Naive thymus-derived CD4-positive, alpha-beta T cell (primary cell): Measurements from ENCODE around the gene RBM39. TPM values are rescaled to one million over a fixed set of nuclear protein-coding genes. Genes with fewer than 3 reads are reported as not detected.

Experiments
- ATAC-seq: fragments of 150-1000 bp; cut with Tn5 transposase; 2 replicates; pipeline ENCODE4 v1.10.0; 2021; ENCODE audit warnings: mild to moderate bottlenecking, moderate library complexity
- CTCF ChIA-PET: fragments of 350-600 bp; sonication (Branson Sonifier 250); formaldehyde crosslinking; loops from one replicate; lab custom pipeline; 2021; ENCODE audit warnings: antibody characterized with exemption; lab: Charles Lee
- POLR2A ChIA-PET: fragments of 350-600 bp; sonication (Branson Sonifier 250); formaldehyde crosslinking; loops from one replicate; lab custom pipeline; 2021; ENCODE audit warnings: antibody characterized with exemption, inconsistent platforms; lab: Charles Lee
- DNase-seq, 9 donors: peaks; one replicate each; pipeline versions ENCODE4 v3.0.0 to v3.0.0-alpha.2; 2020 to 2022; ENCODE audit warnings: mixed read lengths in 1 of 9
- H3K27ac ChIP-seq: one replicate; pipeline ENCODE4 v1.7.0; 2013; ENCODE audit warnings: mild to moderate bottlenecking, low read depth, low read length, moderate library complexity
- H3K27me3 ChIP-seq, 2 donors: one replicate each; pipeline ENCODE4 v1.7.0; 2013; ENCODE audit warnings: low read length in 2 of 2, mild to moderate bottlenecking in 2 of 2, moderate library complexity in 2 of 2; ENCODE audit not compliant: control insufficient read depth in 2 of 2, insufficient read depth in 2 of 2
- H3K36me3 ChIP-seq, 3 experiments: 1 replicate in 2 of 3; 2 replicates in 1 of 3; pipeline ENCODE4 v1.7.0; 2013; ENCODE audit warnings: low read length in 3 of 3, mild to moderate bottlenecking in 3 of 3, moderate library complexity in 1 of 3; ENCODE audit not compliant: insufficient read depth in 3 of 3, control insufficient read depth in 2 of 3
- H3K4me1 ChIP-seq, 2 donors: one replicate each; pipeline ENCODE4 v1.7.0; 2013; ENCODE audit warnings: low read length in 2 of 2, mild to moderate bottlenecking in 2 of 2, moderate library complexity in 1 of 2; ENCODE audit not compliant: control insufficient read depth in 2 of 2, insufficient read depth in 2 of 2
- H3K4me3 ChIP-seq: 2 replicates; pipeline ENCODE4 v1.7.0; 2013; ENCODE audit warnings: mild to moderate bottlenecking, low read length
- H3K9me3 ChIP-seq, 3 experiments: 1 replicate in 2 of 3; 2 replicates in 1 of 3; pipeline ENCODE4 v1.7.0; 2013; ENCODE audit warnings: low read length in 3 of 3; ENCODE audit not compliant: control insufficient read depth in 2 of 3
- H3K27ac Mint-ChIP-seq, 9 donors: one replicate each; pipeline ENCODE4 v1.8.0; 2020 to 2022; ENCODE audit warnings: mixed read lengths in 9 of 9, mild to moderate bottlenecking in 8 of 9, moderate library complexity in 5 of 9, inconsistent platforms in 2 of 9
- H3K27me3 Mint-ChIP-seq, 5 donors: one replicate each; pipeline ENCODE4 v1.8.0; 2021 to 2022; ENCODE audit warnings: mixed read lengths in 5 of 5, mild to moderate bottlenecking in 1 of 5
- H3K36me3 Mint-ChIP-seq, 5 donors: one replicate each; pipeline ENCODE4 v1.8.0; 2020 to 2022; ENCODE audit warnings: mixed read lengths in 5 of 5, mild to moderate bottlenecking in 3 of 5, inconsistent platforms in 1 of 5
- H3K4me1 Mint-ChIP-seq, 7 donors: one replicate each; pipeline ENCODE4 v1.8.0; 2020 to 2022; ENCODE audit warnings: mixed read lengths in 7 of 7, mild to moderate bottlenecking in 3 of 7, inconsistent platforms in 1 of 7
- H3K4me3 Mint-ChIP-seq, 10 donors: one replicate each; pipeline ENCODE4 v1.8.0; 2020 to 2022; ENCODE audit warnings: mild to moderate bottlenecking in 10 of 10, mixed read lengths in 10 of 10, moderate library complexity in 6 of 10, inconsistent platforms in 2 of 10
- H3K9me3 Mint-ChIP-seq, 11 donors: one replicate each; pipeline ENCODE4 v1.8.0; 2020 to 2022; ENCODE audit warnings: mixed read lengths in 11 of 11, mild to moderate bottlenecking in 4 of 11, inconsistent platforms in 1 of 11, moderate library complexity in 1 of 11
- intact Hi-C, 2 donors: fragments of 100-400 bp; cut with micrococcal nuclease; formaldehyde crosslinking; loops; one replicate each; pipeline ENCODE4 v1.15.1; 2023
- polyA plus RNA-seq, 2 donors: library from polyadenylated mRNA; unstranded; fragments of 300-500 nt; fragmentation: Illumina TruSeq; gene quantifications; one replicate each; pipeline ENCODE4 v1.2.3, GENCODE V29; 2021
- total RNA-seq, 6 experiments: library from RNA in 5 of 6; stranded (reverse) in 5 of 6; gene quantifications; 1 replicate in 5 of 6; 2 replicates in 1 of 6; pipeline ENCODE4 v1.2.3 and lab custom pipeline; 2021 to 2026

The RBM39 gene
- total and polyA plus RNA-seq, 7 experiments from 2014 or later: 100 to 1,041 (median 690) TPM

DNA sequence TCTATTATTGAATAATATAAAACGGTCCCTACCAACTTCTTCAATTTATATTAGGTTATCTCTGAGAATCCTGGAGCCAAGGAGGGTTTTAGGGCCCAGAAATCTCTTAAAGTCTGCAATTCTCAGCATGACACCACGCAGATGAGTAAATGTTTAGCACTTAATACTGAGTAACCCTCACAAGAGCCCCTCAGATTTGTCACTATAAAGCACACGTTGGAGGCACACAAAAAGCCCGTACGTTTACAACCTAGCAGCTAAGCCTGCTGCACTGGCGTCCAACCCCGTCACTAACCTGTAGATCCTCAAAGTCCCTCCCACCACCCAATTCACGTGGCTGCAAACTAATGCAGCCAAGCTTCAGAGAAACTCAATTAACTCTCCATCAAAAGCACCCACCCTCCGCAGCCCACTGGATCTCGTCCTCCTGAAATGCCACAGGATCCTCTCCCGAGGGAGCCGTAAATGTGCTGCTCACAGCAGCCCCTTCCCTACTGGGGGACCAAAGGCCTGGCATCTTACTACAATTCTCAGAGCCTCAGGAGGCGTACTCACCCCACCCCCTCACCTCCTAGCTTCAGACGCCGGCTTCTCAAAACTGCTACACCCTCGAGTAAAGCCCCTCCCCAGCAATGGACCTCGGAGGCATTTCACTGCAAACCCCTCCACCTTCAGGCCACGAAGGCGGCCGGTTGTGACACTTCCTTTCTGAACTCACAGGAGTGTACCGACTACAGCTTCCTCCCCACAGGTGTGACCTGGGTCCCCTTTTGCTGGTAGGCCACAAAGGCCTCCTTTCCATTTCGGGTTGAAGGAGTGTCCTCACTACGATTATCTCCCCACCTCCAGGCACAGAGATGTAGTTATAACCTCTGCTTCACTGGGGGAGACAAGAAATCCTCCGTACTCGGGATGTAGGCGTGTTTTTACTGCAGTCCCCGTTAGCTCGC is 78.3 kb downstream of the RBM39 start:
- Histone ChIP-seq H3K9me3 (no peaks in the 10 kb centered on the region), H3K36me3 (peaks cover 0 to 11% (median 0%) of the 10 kb centered on the region in 3 experiments), H3K27ac (peak overlapping the region; percentile 100), H3K27me3 (no peaks in the 10 kb centered on the region), H3K4me1 (peaks cover 42 to 46% of the 10 kb centered on the region in 2 donors), H3K4me3 (peak overlapping the region; percentile 88)
- H3K4me1 Mint-ChIP-seq: peaks cover 36 to 58% (median 56%) of the 10 kb centered on the region in 7 donors
- POLR2A ChIA-PET: interaction anchor here (0.8 to 3.5 kb wide), 32 partner anchors 8 to 1148 kb away, joined by 3 to 72 read pairs (median 5); partner anchors contain the start of genes CEP250, DYNLRB1, ERGIC3 and PHF20
- no peaks in the 10 kb centered on the region for H3K27me3 Mint-ChIP-seq
- peak overlapping the region; percentile 89 to 98 (median 96) for H3K4me3 Mint-ChIP-seq
- H3K27ac Mint-ChIP-seq: peak overlapping the region; percentile 98 to 100 (median 99)
- CTCF ChIA-PET: interaction anchor here (0.7 to 1.5 kb wide), 4 partner anchors 11 to 222 kb away, joined by 3 to 5 read pairs (median 3); no protein-coding TSS in a partner anchor
- intact Hi-C loops: loop anchor here (1.0 to 5.0 kb wide), 13 partner anchors 15 to 386 kb away; partner anchors contain the start of genes CEP250 (in 2 of the 2), ERGIC3 (in 2 of the 2), NFS1 (in 2 of the 2) and RBM39 (in 2 of the 2)
- no peaks in the 10 kb centered on the region for H3K9me3 Mint-ChIP-seq
- ATAC-seq (peak; percentile 61), DNase-seq (peak; percentile 44 to 79 (median 70))
- peaks cover 1 to 22% (median 10%) of the 10 kb centered on the region in 5 donors for H3K36me3 Mint-ChIP-seq

DNA sequence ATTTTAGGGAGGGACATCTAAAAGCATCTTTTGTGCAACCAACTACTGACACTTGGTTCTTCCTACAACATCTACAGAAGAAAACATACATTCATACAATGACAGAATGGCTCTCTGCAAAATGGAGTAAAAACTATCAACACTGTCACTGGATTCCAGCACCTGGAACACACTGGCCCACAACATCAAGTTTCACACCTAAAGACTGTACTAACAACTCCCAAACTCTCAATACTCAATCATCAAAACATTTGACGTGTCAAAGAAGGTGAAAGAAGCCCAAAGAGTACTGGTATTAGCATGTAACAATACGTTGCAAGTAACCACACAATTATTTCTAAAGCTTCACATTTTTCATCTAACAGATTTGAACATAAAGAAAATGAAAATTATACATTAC is 79.5 kb downstream of the RBM39 start:
- peaks cover 42 to 70% (median 65%) of the 10 kb centered on the region in 7 donors for H3K4me1 Mint-ChIP-seq
- Histone ChIP-seq H3K9me3 (no peaks in the 10 kb centered on the region), H3K36me3 (peaks cover 0 to 6% (median 0%) of the 10 kb centered on the region in 3 experiments), H3K27ac (peak overlapping the region; percentile 100), H3K27me3 (no peaks in the 10 kb centered on the region), H3K4me3 (peak overlapping the region; percentile 88), H3K4me1 (peaks cover 53 to 54% of the 10 kb centered on the region in 2 donors)
- no peak for DNase-seq
- POLR2A ChIA-PET: interaction anchor here (0.7 to 3.5 kb wide), 6 partner anchors 13 to 80 kb away, joined by 3 to 72 read pairs (median 8); partner anchors contain the start of genes RBM39 and SPAG4
- H3K27me3 Mint-ChIP-seq: no peaks in the 10 kb centered on the region
- H3K27ac Mint-ChIP-seq: peak overlapping the region; percentile 85 to 100 (median 99)
- H3K36me3 Mint-ChIP-seq: peaks cover 0 to 18% (median 3%) of the 10 kb centered on the region in 5 donors
- CTCF ChIA-PET: interaction anchor here (0.6 kb wide), 1 partner anchor 56 kb away, joined by 3 read pairs; no protein-coding TSS in a partner anchor
- intact Hi-C loops: loop anchor here (2.0 to 5.0 kb wide), 5 partner anchors 14 to 385 kb away; partner anchors contain the start of genes CEP250 (in 1 of the 2), ERGIC3 (in 1 of the 2), MMP24OS (in 1 of the 2) and SCAND1 (in 1 of the 2)
- no peaks in the 10 kb centered on the region for H3K9me3 Mint-ChIP-seq
- peak overlapping the region; percentile 89 to 98 (median 96) for H3K4me3 Mint-ChIP-seq
- ATAC-seq: no peak

DNA sequence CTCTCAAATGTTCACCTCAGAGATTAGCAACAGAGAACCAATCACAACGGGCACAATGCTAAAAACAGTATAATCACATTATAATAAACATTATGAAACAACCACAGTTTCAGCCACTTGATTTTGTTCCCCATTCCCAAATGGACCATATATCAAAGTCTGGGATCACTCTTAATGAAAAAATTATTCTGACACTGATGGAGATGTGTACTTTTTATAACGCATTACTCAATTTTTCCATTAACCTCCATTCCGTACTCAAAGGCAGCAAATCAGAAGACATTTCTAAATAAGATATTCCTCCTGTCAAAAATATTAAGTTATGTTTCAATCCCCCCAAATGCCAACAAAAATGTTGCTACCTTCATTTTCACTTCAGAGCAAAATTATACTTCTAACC is 80.2 kb downstream of the RBM39 start:
- peak overlapping the region; percentile 89 to 98 (median 96) for H3K4me3 Mint-ChIP-seq
- peaks cover 0 to 22% (median 7%) of the 10 kb centered on the region in 5 donors for H3K36me3 Mint-ChIP-seq
- peaks cover 59 to 61% of the 10 kb centered on the region in 2 donors for H3K4me1 ChIP-seq
- no peaks in the 10 kb centered on the region for H3K9me3 Mint-ChIP-seq
- ATAC-seq (no peak), DNase-seq (no peak)
- intact Hi-C loops: loop anchor here (2.0 to 5.0 kb wide), 5 partner anchors 13 to 385 kb away; partner anchors contain the start of genes CEP250 (in 1 of the 2), ERGIC3 (in 1 of the 2), MMP24OS (in 1 of the 2) and SCAND1 (in 1 of the 2)
- ChIA-PET POLR2A (interaction anchor here (0.7 to 3.5 kb wide), 9 partner anchors 8 to 292 kb away, joined by 3 to 72 read pairs (median 4); partner anchors contain the start of genes RBM39, SCAND1 and SPAG4), CTCF (no interaction called here)
- H3K36me3 ChIP-seq: peaks cover 0 to 6% (median 0%) of the 10 kb centered on the region in 3 experiments
- H3K27ac ChIP-seq: peak overlapping the region; percentile 100
- H3K4me3 ChIP-seq: peak overlapping the region; percentile 88
- H3K27me3 ChIP-seq: no peaks in the 10 kb centered on the region
- H3K27ac Mint-ChIP-seq: peak overlapping the region; percentile 56 to 100 (median 98)
- H3K4me1 Mint-ChIP-seq: peaks cover 46 to 77% (median 72%) of the 10 kb centered on the region in 7 donors
- H3K27me3 Mint-ChIP-seq: no peaks in the 10 kb centered on the region
- no peaks in the 10 kb centered on the region for H3K9me3 ChIP-seq

DNA sequence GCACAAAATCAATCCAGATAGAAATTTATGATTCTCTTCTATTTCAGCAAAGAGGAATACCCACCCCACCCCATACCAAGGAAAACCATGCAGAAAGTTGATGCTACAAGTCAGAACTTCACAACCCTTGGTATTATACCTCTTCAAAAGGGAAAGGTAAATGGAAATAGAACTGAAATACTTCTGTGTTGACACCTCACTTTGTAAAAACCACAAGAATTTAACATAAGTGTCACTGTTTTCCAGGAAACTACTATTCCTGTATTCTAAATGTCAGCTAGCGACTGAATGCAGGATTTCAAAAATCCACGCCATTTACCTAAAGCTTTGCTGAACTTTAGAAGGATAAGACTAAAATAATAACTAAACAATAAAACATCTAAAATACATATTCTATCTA is 81.0 kb downstream of the RBM39 start:
- Histone ChIP-seq H3K36me3 (peaks cover 0 to 6% (median 0%) of the 10 kb centered on the region in 3 experiments), H3K4me1 (peaks cover 63 to 65% of the 10 kb centered on the region in 2 donors), H3K27me3 (no peaks in the 10 kb centered on the region), H3K27ac (peak overlapping the region; percentile 100), H3K9me3 (no peaks in the 10 kb centered on the region), H3K4me3 (peak overlapping the region; percentile 88)
- Mint-ChIP-seq H3K27ac (peak overlapping the region; percentile 56 to 100 (median 98)), H3K9me3 (no peaks in the 10 kb centered on the region), H3K4me1 (peaks cover 46 to 84% (median 77%) of the 10 kb centered on the region in 7 donors), H3K4me3 (peak overlapping the region; percentile 89 to 98 (median 96)), H3K27me3 (no peaks in the 10 kb centered on the region), H3K36me3 (peaks cover 0 to 22% (median 7%) of the 10 kb centered on the region in 5 donors)
- POLR2A ChIA-PET: interaction anchor here (1.1 to 1.7 kb wide), 6 partner anchors 9 to 293 kb away, joined by 3 to 6 read pairs (median 4); partner anchors contain the start of genes RBM39 and SCAND1
- intact Hi-C loops: loop anchor here (5.0 kb wide), 3 partner anchors 204 to 384 kb away; partner anchors contain the start of genes CEP250 (in 1 of the 2), MMP24OS (in 1 of the 2) and SCAND1 (in 1 of the 2)
- CTCF ChIA-PET: interaction anchor here (1.1 kb wide), 1 partner anchor 42 kb away, joined by 4 read pairs; no protein-coding TSS in a partner anchor
- DNase-seq (no peak), ATAC-seq (no peak)

DNA sequence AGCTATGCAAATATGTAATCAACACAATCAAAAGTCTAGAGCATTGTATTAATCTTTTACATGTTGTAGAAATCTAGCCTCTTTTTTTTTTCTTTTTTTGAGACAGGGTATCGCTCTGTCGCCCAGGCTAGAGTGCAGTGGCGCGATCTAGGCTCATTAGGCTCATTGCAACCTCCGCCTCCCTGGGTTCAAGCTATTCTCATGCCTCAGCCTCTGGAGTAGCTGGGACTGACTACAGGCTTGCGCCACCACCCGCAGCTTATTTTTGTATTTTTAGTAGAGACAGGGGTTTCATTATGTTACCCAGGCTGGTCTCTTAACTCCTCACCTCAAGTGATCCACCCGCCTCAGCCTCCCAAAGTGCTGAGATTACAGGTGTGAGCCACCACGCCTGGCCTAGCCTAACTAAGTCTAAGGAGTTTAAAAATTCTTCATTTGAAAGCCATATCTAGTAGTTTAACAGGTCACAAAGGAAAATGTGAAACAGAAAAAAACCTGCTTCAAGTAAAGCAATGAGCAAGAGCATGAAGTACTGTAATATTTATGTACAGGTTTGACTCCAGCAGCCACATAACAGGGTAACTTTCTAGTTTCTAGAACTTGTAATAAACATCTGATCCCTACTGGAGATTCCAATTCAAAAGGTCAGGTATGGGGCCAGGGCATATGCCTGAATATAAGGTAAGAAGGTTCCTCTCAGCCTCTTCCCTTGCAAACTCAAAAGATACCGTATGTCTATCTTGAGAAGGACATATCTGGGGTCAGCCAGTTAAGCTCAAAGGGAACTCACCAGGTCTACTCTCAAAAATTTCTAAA is 81.7 kb downstream of the RBM39 start:
- intact Hi-C loops: loop anchor here (5.0 kb wide), 3 partner anchors 203 to 383 kb away; partner anchors contain the start of genes CEP250 (in 1 of the 2), MMP24OS (in 1 of the 2) and SCAND1 (in 1 of the 2)
- ChIA-PET POLR2A (interaction anchor here (0.6 to 1.7 kb wide), 8 partner anchors 10 to 293 kb away, joined by 3 to 7 read pairs (median 4); partner anchors contain the start of gene SCAND1), CTCF (interaction anchor here (1.1 to 1.4 kb wide), 2 partner anchors 41 to 42 kb away, joined by 4 to 5 read pairs; no protein-coding TSS in a partner anchor)
- Mint-ChIP-seq H3K4me3 (peak overlapping the region; percentile 75 to 98 (median 94)), H3K27me3 (no peaks in the 10 kb centered on the region), H3K27ac (peak overlapping the region; percentile 44 to 100 (median 98)), H3K36me3 (peaks cover 0 to 22% (median 7%) of the 10 kb centered on the region in 5 donors), H3K4me1 (peaks cover 46 to 84% (median 77%) of the 10 kb centered on the region in 7 donors), H3K9me3 (no peaks in the 10 kb centered on the region)
- H3K4me3 ChIP-seq: peak overlapping the region; percentile 20
- H3K27me3 ChIP-seq: no peaks in the 10 kb centered on the region
- peaks cover 65 to 67% of the 10 kb centered on the region in 2 donors for H3K4me1 ChIP-seq
- no peaks in the 10 kb centered on the region for H3K9me3 ChIP-seq
- peak overlapping the region; percentile 100 for H3K27ac ChIP-seq
- H3K36me3 ChIP-seq: peaks cover 0 to 6% (median 0%) of the 10 kb centered on the region in 3 experiments
- DNase-seq: peak in 1 of 9 donors; percentile 37
- no peak for ATAC-seq
